NCI-H1436 treated with DMSO at 0.1 percent for 48 hours (cell line): Measurements from ENCODE around the gene SEC31A.
A peak's percentile ranks its signal among the peaks of the same experiment; 100 is the strongest.

Source experiments
- DNase-seq: peaks from one replicate; lab custom pipeline; 2025; lab: John Stamatoyannopoulos, UW

The SEC31A gene

GRCh38 chr4:82790060-82790660 lies 100.8 kb downstream of the SEC31A start:
- DNase-seq = no peak

- no peak for DNase-seq
These were observed 101.8 kb downstream of the SEC31A start for GRCh38 chr4:82789025-82789776.

- no peak for DNase-seq
These were observed 103.6 kb downstream of the SEC31A start for GRCh38 chr4:82787342-82787741.

DNA sequence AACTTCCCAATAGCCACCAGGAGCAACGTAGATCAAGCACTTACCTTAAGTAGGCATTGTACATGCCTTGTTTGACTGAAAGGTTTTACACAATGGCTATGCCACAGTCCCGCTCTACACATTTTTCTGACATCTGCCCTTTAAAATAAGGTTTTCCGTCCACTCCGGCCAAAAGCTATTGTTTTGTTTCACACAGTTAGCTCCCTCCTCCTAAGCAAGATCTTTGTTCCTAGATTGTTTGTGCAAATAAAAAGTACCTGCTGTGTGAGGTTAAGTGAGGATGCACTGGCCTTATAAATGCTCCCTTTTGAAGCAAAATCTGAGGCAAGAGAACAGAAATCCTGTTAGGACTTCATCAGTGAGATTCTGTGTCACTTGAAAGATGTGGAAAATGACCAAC lies 104.1 kb downstream of the SEC31A start:
- no peak for DNase-seq

DNA sequence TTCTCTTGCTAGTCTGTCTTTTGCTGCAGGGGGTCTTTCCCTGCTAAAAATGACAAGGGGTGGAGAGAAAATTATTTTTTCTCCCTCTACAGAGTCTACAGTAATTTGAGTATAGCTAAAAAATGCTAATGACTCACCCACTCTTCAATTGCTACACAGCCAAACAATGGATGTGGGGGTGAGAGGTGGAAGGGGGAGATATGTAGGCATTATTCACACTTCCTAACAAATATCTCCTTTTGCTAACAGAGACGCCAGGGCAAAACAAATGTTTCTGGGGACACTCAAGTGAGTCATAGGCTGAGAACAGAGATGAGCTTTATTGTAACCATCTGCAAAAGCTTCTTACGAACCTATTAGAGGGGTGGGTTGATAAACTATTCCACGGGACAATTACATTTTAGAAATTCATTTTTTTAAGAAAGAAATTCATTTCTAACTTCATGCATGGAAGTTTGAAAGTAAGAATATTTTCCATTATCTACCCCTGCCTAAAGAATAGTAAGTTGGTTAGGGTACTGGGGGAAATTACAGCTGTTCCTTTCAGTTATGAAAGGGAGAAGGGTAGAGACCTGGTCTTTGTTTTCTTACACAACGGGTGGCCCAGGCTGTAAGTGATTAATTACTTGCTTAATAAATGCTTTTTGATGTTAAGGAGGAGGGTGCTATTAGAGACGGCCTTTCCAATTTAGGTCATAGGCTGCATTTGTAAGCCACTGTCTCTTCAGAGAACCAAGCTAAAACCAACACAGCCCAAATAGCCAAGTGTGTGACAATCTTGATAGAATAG lies 105.1 kb downstream of the SEC31A start:
- no peak for DNase-seq

DNA sequence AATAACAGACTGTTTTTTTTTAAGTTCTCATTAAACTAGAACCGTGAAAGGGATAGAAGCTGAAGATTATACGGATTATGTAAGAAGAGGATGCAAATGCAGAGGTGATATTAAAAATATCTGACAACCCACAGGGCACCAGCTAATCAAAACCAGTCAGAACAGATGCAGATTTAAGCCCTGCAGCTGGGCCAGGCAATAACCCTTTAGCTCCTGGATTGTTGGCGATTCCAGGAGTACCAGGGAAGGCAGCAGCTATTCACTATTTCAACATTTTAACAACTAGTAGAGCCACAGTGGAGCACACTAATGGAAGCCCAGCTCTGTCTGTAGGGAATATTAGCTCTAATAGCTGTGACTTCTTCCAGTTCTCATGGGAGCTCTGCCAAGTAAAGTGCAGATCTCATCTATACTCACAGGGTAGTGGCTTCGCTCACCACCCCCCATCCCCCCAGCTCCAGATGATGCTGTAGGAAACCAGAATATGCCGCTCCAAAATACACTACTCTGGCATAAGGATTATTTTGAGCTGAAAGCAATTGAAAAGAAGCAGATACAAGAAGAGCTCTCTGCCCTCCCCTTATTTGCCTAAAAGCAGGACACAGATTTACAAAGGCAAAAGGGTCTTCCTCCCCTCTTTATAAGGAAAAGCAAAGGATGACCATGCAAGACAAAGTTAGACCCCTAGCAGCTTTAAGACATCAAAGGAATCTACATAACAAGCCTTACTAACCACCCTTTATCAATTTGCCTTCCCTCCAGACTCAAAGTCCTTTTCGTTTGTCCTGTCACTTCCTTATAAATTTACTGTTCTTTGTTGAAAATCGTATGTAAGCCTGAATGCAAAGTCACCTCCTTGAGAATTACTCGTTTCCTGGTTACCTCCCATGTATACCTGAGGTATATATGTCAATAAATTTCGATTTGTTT lies 106.0 kb downstream of the SEC31A start:
- no peak for DNase-seq

DNA sequence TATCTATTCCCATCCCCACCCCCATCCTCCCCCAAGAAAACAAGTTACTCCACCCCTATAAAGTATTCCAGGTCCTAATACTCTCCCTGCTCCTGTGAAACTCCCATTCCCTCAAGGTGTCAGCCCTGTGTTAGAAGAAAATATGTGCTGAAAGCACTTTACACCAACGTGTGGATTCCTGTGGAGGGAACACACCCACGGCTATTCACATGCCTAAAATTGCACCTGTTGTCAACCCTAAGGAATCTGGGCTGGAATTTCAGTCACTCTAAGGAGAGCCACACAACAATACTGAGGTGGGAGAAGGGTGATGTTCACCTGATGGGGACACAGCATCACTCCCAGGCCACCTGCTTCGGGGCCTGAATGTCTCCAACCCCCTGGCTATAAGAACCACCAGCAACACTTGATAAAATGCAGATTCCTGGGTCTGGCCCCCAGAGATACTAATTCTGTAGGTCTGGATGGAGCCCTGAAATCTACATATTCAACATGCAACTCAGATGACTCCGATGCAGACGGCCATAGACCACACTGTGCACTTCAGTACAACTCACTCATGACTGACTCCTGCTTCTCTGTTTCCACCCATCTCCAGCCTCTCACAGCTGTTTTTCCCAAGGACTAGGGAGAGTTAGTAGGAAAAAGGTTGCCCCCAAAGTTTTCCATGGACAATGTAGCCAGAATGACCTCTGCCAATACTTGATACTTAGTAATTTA lies 108.2 kb downstream of the SEC31A start:
- no peak for DNase-seq

GRCh38 chr4:82780752-82781231 lies 110.2 kb downstream of the SEC31A start:
- peak; percentile 97 for DNase-seq

DNA sequence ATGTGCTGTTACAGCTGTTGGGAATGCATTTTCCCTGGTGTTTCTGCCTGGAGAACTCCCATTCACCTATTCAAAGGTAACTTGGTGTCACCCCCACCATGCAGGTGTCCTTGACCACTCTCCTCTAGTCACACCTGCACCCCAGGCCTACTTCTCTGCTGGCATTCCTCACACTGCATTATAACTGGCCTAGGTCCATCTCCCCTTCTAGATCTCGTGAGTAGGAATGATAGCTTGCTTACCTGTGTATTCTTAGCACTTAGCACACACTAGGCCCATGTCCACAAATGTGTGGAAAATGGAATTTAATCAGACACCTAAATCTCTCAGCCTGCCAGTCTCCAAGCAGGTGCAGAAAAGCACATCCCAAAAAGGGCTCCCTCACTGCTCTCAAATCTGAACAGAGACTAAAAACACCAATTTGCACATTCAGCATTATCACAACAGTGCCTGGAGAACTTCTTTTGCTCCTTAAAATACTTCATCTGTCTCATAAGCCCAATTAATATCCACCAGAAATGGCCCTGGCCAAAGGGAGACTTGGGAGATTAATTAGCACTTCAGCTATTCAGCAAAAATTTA lies 110.7 kb downstream of the SEC31A start:
- DNase-seq = no peak

DNA sequence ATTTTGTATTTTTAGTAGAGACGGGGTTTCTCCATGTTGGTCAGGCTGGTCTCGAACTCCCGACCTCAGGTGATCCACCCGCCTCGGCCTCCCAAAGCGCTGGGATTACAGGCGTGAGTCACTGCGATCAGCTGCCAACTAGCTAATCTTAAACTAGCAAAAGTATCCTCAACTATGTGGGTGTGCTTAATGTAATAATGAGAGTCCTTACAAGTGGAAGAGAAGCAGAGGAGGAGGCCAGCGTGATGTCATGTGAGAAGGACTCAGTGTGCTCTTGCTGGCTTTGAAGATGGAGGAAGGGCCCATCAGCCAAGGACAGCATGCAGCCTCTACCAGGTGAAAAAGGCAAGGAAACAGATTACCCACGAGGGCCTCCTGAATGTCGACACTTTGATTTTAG lies 111.9 kb downstream of the SEC31A start:
- no peak for DNase-seq

DNA sequence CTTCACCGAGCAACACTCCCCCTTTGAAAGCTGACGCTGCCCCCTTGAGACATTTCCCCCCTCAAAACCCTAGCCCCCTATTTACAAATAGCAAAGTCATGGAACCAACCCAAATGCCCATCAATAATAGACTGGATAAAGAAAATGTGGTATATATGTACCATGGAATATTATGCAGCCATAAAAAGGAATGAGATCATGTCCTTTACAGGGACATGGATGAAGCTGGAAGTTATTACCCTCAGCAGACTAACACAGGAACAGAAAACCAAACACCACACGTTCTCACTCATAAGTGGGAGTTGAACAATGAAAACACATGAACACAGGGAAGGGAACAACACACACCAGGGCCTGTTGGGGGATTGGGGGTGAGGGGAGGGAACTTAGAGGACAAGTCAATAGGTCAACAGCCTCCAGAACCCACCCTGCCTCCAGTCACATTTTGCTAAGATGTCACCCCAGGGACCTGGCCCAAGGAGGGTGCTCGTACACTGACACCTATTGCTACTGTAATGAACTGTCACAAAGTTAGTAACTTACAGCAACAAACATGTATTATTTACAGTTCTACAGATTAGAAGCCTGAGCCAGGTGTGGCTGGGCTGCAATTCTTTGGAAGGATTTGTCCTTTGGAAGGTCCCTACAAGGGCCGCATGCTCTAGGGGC lies 113.0 kb downstream of the SEC31A start:
- no peak for DNase-seq

DNA sequence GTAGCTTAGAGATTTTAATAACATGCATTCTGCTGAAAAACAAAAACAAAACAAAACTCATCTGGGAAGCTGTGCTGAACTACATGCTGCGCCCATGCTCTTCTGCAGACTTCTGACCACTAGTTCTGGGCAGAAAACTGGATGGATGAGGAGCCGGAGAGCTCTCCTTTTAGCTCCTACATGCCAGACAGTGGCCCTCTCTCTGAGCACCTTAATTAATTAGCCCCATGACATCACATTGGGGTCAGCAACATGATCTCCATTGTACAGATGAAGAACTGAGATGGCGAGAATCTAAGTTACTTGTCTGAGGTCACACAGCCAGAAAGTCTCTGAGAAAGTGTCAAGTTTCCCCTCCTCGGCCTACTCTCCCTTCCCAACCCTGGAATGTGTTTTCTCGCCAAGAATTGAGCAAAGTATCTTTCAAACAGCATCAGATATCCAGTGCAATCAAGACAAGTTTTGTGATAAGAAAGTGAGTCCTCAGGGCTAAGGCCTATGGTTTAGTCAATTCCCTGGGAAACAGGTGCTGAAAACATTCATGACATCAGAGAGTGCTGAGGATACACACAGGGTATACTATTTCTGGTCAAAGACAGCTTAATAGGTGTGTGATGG lies 113.9 kb downstream of the SEC31A start:
- no peak for DNase-seq

GRCh38 chr4:82775243-82775642 lies 115.7 kb downstream of the SEC31A start:
- no peak for DNase-seq

- no peak for DNase-seq
These were observed 116.2 kb downstream of the SEC31A start for GRCh38 chr4:82774711-82775171.

- no peak for DNase-seq
These were observed 117.9 kb downstream of the SEC31A start for GRCh38 chr4:82773057-82773456.

DNA sequence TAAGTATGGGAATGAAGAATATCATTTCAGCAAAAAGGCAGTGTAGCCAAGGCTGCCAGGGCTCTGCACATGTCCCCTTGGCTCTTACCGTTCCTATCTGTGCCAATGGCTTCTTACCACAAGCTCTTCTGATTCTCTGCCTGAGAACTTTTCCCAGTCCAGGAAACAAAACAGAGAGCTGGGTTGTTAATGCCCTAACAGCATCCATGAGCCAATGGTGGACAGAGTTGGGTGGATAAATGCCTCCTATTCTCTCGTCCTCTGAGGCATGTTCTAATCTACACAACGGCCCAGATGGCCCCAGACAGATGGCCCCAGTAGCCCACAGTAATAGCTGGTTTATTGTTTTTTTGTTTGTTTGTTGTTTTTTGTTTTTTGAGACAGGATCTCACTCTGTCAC lies 120.3 kb downstream of the SEC31A start:
- no peak for DNase-seq
